ENCODE results near the gene HEXIM2. TPM values are rescaled to one million over a fixed set of nuclear protein-coding genes. Genes with fewer than 3 reads are reported as not detected.

The HEXIM2 gene
- total and polyA plus RNA-seq, 2 of the 13 experiments (the other 11 are each of a cell fraction or from before 2014, with no cell fraction given), result 27.1 to 32.4 TPM

DNA sequence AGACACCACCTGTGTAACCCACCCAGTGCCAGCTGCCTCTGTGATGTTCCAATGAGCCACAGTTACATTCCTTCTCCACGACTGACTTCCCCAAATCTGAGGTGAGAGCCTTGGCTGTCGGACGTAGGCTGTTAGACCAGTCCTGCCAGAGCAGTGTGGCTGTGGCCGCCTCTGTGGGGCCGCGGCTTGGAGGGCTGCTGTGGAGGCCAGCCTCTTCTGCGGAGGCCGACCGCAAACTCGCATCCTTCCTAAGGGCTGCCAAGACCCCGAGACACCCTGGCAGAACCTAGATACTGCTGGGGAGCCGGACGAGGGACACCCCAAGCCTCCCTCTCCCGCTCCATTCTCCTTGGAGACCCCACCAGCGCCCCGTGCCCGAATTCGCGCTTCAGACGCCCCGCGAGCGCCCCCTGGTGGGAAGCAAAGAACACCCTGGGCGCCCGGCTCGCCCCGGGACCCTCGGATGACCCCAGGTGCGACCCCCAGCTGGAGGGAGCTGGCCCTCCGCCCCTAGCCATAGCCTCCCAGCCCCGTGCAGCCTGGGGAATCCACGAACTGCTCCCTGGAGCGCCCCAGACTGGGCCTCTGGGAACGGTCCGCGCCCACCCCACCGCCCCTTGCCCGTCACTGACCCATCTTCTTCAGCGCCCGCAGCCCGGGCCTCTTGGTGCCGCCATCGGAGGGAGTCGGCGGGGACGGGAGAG, 29.9 kb upstream of the HEXIM2 start (continued):
- TF ChIP-seq, protein P1, sequence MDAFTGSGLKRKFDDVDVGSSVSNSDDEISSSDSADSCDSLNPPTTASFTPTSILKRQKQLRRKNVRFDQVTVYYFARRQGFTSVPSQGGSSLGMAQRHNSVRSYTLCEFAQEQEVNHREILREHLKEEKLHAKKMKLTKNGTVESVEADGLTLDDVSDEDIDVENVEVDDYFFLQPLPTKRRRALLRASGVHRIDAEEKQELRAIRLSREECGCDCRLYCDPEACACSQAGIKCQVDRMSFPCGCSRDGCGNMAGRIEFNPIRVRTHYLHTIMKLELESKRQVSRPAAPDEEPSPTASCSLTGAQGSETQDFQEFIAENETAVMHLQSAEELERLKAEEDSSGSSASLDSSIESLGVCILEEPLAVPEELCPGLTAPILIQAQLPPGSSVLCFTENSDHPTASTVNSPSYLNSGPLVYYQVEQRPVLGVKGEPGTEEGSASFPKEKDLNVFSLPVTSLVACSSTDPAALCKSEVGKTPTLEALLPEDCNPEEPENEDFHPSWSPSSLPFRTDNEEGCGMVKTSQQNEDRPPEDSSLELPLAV (CRISPR knock-in tag; conservative IDR thresholded peaks at IDR 0.05; ENCODE audit: low read depth), result no peak
- peak; percentile 15; the same call in 1 of the 2 replicates for TF ChIP-seq HDAC2 (CRISPR knock-in tag; IDR thresholded peaks at IDR 0.05)
- TF ChIP-seq ARNT (IDR thresholded peaks at IDR 0.05), result no peak
- no peak for TF ChIP-seq HES4 (CRISPR knock-in tag; IDR thresholded peaks at IDR 0.05; ENCODE audit: borderline replicate concordance)
- TF ChIP-seq RFXAP (CRISPR knock-in tag; IDR thresholded peaks at IDR 0.05; ENCODE audit: borderline replicate concordance), result 0 out of 2 replicates have a peak, but pooled peaks have one; percentile 34
- TF ChIP-seq ZNF746 (CRISPR knock-in tag; IDR thresholded peaks at IDR 0.05), result no peak; the same call in none of the 2 replicates
- no peak for TF ChIP-seq ZMYM4 (CRISPR knock-in tag; IDR thresholded peaks at IDR 0.05)
- no peak for TF ChIP-seq RFX5 (IDR thresholded peaks at IDR 0.05; ENCODE audit: low read depth, low read length)
- TF ChIP-seq TEAD2 (CRISPR knock-in tag; IDR thresholded peaks at IDR 0.05), result no peak
- peak; percentile 42; the same call in 1 of the 2 replicates for TF ChIP-seq ZNF724P (CRISPR knock-in tag; IDR thresholded peaks at IDR 0.05; ENCODE audit: borderline replicate concordance)
- 0 out of 2 replicates have a peak, but pooled peaks have one; percentile 29 for TF ChIP-seq ZSCAN12 (CRISPR knock-in tag; IDR thresholded peaks at IDR 0.05)
- TF ChIP-seq, protein P2, sequence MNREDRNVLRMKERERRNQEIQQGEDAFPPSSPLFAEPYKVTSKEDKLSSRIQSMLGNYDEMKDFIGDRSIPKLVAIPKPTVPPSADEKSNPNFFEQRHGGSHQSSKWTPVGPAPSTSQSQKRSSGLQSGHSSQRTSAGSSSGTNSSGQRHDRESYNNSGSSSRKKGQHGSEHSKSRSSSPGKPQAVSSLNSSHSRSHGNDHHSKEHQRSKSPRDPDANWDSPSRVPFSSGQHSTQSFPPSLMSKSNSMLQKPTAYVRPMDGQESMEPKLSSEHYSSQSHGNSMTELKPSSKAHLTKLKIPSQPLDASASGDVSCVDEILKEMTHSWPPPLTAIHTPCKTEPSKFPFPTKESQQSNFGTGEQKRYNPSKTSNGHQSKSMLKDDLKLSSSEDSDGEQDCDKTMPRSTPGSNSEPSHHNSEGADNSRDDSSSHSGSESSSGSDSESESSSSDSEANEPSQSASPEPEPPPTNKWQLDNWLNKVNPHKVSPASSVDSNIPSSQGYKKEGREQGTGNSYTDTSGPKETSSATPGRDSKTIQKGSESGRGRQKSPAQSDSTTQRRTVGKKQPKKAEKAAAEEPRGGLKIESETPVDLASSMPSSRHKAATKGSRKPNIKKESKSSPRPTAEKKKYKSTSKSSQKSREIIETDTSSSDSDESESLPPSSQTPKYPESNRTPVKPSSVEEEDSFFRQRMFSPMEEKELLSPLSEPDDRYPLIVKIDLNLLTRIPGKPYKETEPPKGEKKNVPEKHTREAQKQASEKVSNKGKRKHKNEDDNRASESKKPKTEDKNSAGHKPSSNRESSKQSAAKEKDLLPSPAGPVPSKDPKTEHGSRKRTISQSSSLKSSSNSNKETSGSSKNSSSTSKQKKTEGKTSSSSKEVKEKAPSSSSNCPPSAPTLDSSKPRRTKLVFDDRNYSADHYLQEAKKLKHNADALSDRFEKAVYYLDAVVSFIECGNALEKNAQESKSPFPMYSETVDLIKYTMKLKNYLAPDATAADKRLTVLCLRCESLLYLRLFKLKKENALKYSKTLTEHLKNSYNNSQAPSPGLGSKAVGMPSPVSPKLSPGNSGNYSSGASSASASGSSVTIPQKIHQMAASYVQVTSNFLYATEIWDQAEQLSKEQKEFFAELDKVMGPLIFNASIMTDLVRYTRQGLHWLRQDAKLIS (CRISPR knock-in tag; IDR thresholded peaks at IDR 0.05), result no peak
- no peak for TF ChIP-seq KDM4B (CRISPR knock-in tag; IDR thresholded peaks at IDR 0.05)
- TF ChIP-seq CBFB (CRISPR knock-in tag; IDR thresholded peaks at IDR 0.05), result no peak
- TF ChIP-seq, protein P3, sequence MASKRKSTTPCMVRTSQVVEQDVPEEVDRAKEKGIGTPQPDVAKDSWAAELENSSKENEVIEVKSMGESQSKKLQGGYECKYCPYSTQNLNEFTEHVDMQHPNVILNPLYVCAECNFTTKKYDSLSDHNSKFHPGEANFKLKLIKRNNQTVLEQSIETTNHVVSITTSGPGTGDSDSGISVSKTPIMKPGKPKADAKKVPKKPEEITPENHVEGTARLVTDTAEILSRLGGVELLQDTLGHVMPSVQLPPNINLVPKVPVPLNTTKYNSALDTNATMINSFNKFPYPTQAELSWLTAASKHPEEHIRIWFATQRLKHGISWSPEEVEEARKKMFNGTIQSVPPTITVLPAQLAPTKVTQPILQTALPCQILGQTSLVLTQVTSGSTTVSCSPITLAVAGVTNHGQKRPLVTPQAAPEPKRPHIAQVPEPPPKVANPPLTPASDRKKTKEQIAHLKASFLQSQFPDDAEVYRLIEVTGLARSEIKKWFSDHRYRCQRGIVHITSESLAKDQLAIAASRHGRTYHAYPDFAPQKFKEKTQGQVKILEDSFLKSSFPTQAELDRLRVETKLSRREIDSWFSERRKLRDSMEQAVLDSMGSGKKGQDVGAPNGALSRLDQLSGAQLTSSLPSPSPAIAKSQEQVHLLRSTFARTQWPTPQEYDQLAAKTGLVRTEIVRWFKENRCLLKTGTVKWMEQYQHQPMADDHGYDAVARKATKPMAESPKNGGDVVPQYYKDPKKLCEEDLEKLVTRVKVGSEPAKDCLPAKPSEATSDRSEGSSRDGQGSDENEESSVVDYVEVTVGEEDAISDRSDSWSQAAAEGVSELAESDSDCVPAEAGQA (IDR thresholded peaks at IDR 0.05; ENCODE audit: low read depth), result no peak
- TF ChIP-seq, protein P3 (CRISPR knock-in tag; IDR thresholded peaks at IDR 0.05; ENCODE audit: borderline replicate concordance), result no peak
- no peak for TF ChIP-seq ZNF619 (CRISPR knock-in tag; IDR thresholded peaks at IDR 0.05)
